ENCODE data around the gene FMNL1. TPM values are rescaled to one million over a fixed set of nuclear protein-coding genes. Genes with fewer than 3 reads are reported as not detected.
"Not testable (repeated sequence)": the region's sequence is repeated elsewhere in the genome, so short reads cannot be mapped to it uniquely, and the experiment has no call there.

FMNL1 gene
- total RNA-seq, 1 donor from 2014 or later, result 2.8 TPM

- TF ChIP-seq, protein P1, sequence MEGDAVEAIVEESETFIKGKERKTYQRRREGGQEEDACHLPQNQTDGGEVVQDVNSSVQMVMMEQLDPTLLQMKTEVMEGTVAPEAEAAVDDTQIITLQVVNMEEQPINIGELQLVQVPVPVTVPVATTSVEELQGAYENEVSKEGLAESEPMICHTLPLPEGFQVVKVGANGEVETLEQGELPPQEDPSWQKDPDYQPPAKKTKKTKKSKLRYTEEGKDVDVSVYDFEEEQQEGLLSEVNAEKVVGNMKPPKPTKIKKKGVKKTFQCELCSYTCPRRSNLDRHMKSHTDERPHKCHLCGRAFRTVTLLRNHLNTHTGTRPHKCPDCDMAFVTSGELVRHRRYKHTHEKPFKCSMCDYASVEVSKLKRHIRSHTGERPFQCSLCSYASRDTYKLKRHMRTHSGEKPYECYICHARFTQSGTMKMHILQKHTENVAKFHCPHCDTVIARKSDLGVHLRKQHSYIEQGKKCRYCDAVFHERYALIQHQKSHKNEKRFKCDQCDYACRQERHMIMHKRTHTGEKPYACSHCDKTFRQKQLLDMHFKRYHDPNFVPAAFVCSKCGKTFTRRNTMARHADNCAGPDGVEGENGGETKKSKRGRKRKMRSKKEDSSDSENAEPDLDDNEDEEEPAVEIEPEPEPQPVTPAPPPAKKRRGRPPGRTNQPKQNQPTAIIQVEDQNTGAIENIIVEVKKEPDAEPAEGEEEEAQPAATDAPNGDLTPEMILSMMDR (IDR thresholded peaks at IDR 0.05), result no peak
- Mint-ChIP-seq H3K27ac (ENCODE audit: unreplicated experiment) (peak overlapping the region; percentile 38), H3K9me3 (ENCODE audit: unreplicated experiment) (no peaks in the 10 kb centered on the region), H3K4me3 (ENCODE audit: unreplicated experiment) (no peak overlapping the region), H3K27me3 (ENCODE audit: unreplicated experiment) (no peaks in the 10 kb centered on the region), H3K36me3 (ENCODE audit: unreplicated experiment) (no peaks in the 10 kb centered on the region), H3K4me1 (ENCODE audit: unreplicated experiment) (peaks cover 20% of the 10 kb centered on the region)
- DNase-seq (ENCODE audit: extremely low spot score, unreplicated experiment), result no peak
Observed at GRCh38 chr17:45197108-45197507, 24.6 kb upstream of the FMNL1 start.

GRCh38 chr17:45197555-45198334, 23.9 kb upstream of the FMNL1 start:
- peak overlapping the region; percentile 71 for H3K27ac Mint-ChIP-seq (ENCODE audit: unreplicated experiment)

DNA sequence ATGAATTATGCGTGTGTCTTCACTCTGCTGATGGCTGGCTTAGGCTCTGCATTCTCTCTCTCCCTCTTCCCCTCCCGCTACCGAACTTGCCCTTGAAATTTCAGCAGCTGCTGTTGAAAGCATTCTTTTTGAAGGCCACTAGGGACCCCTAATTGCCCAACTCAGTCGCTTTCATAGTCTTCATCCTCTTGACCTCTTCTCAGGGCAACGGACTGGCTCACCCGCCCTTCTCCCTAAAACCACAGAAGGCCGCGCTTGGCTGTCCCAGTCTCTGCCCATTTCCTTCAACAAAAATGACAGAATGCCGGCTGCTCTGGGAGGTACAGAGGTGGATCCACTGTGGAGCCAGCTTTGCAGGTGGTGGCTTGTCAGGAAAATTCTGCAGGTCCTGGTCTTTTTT, 21.0 kb upstream of the FMNL1 start:
- H3K36me3 Mint-ChIP-seq (ENCODE audit: unreplicated experiment), result no peaks in the 10 kb centered on the region
- no peak overlapping the region for H3K27ac Mint-ChIP-seq (ENCODE audit: unreplicated experiment)
- DNase-seq (ENCODE audit: extremely low spot score, unreplicated experiment), result no peak
- H3K27me3 Mint-ChIP-seq (ENCODE audit: unreplicated experiment), result peaks cover 16% of the 10 kb centered on the region
- H3K4me1 Mint-ChIP-seq (ENCODE audit: unreplicated experiment), result peaks cover 20% of the 10 kb centered on the region
- no peak overlapping the region for H3K4me3 Mint-ChIP-seq (ENCODE audit: unreplicated experiment)
- TF ChIP-seq, protein P1 (IDR thresholded peaks at IDR 0.05), result no peak
- H3K9me3 Mint-ChIP-seq (ENCODE audit: unreplicated experiment), result no peaks in the 10 kb centered on the region

More at GRCh38 chr17:45197555-45198334, 23.9 kb upstream of the FMNL1 start:
- Mint-ChIP-seq H3K4me3 (ENCODE audit: unreplicated experiment) (no peak overlapping the region), H3K9me3 (ENCODE audit: unreplicated experiment) (no peaks in the 10 kb centered on the region), H3K4me1 (ENCODE audit: unreplicated experiment) (peaks cover 20% of the 10 kb centered on the region), H3K36me3 (ENCODE audit: unreplicated experiment) (no peaks in the 10 kb centered on the region), H3K27me3 (ENCODE audit: unreplicated experiment) (no peaks in the 10 kb centered on the region)
- DNase-seq (ENCODE audit: extremely low spot score, unreplicated experiment), result peak; percentile 97
- TF ChIP-seq, protein P1 (IDR thresholded peaks at IDR 0.05), result peak; percentile 99

GRCh38 chr17:45201457-45201856, 20.2 kb upstream of the FMNL1 start:
- H3K4me1 Mint-ChIP-seq (ENCODE audit: unreplicated experiment), result peaks cover 20% of the 10 kb centered on the region
- TF ChIP-seq, protein P1 (IDR thresholded peaks at IDR 0.05), result no peak
- no peak overlapping the region for H3K27ac Mint-ChIP-seq (ENCODE audit: unreplicated experiment)
- peaks cover 19% of the 10 kb centered on the region for H3K27me3 Mint-ChIP-seq (ENCODE audit: unreplicated experiment)
- DNase-seq (ENCODE audit: extremely low spot score, unreplicated experiment), result no peak
- H3K9me3 Mint-ChIP-seq (ENCODE audit: unreplicated experiment), result no peaks in the 10 kb centered on the region
- no peak overlapping the region for H3K4me3 Mint-ChIP-seq (ENCODE audit: unreplicated experiment)
- H3K36me3 Mint-ChIP-seq (ENCODE audit: unreplicated experiment), result no peaks in the 10 kb centered on the region

- Mint-ChIP-seq H3K4me1 (ENCODE audit: unreplicated experiment) (peaks cover 20% of the 10 kb centered on the region), H3K27me3 (ENCODE audit: unreplicated experiment) (peaks cover 19% of the 10 kb centered on the region)
- not testable (repeated sequence) for H3K4me3 Mint-ChIP-seq (ENCODE audit: unreplicated experiment); DNase-seq (ENCODE audit: extremely low spot score, unreplicated experiment); H3K27ac Mint-ChIP-seq (ENCODE audit: unreplicated experiment); H3K36me3 Mint-ChIP-seq (ENCODE audit: unreplicated experiment); H3K9me3 Mint-ChIP-seq (ENCODE audit: unreplicated experiment)
Observed at GRCh38 chr17:45201880-45202279, 19.8 kb upstream of the FMNL1 start.
